RWPE2 (cell line): ENCODE results near the gene DPEP3.

Source experiments
- ATAC-seq: fragments of 200-7000 bp; cut with Tn5 transposase; 3 replicates; pipeline ENCODE4 v1.9.1; 2021; ENCODE audit warnings: low read depth
- DNase-seq: peaks from one replicate; pipeline ENCODE4 v3.0.0-alpha.2; 2020; ENCODE audit warnings: low spot score
- H3K27ac ChIP-seq: fragments of 450-650 bp; 2 replicates; pipeline ENCODE4 v1.5.1; 2017; ENCODE audit warnings: mild to moderate bottlenecking; ENCODE audit not compliant: poor library complexity, severe bottlenecking
- H3K27me3 ChIP-seq: fragments of 250-450 bp; sonication (Bioruptor Pico); 2 replicates; pipeline ENCODE4 v1.5.1; 2021; ENCODE audit warnings: mild to moderate bottlenecking, moderate library complexity; ENCODE audit not compliant: insufficient read depth, poor library complexity, severe bottlenecking
- H3K36me3 ChIP-seq: fragments of 250-450 bp; sonication (Bioruptor Pico); 2 replicates; pipeline ENCODE4 v1.5.1; 2020; ENCODE audit warnings: low read depth, mild to moderate bottlenecking, moderate library complexity
- H3K4me1 ChIP-seq: fragments of 250-450 bp; sonication (Bioruptor Pico); 2 replicates; pipeline ENCODE4 v1.5.1; 2021; ENCODE audit warnings: mild to moderate bottlenecking, moderate library complexity; ENCODE audit not compliant: insufficient read depth, poor library complexity, severe bottlenecking
- H3K4me3 ChIP-seq: fragments of 250-450 bp; sonication (Bioruptor Pico); 2 replicates; pipeline ENCODE4 v1.5.1; 2021; ENCODE audit warnings: mild to moderate bottlenecking, moderate library complexity; ENCODE audit not compliant: severe bottlenecking
- H3K9me3 ChIP-seq: fragments of 250-450 bp; sonication (Bioruptor Pico); 2 replicates; pipeline ENCODE4 v1.5.1; 2021; ENCODE audit warnings: mild to moderate bottlenecking, moderate library complexity; ENCODE audit not compliant: severe bottlenecking
- TF ChIP-seq, protein P1 (sequence below): fragments of 450-650 bp; IDR thresholded peaks from one replicate; pipeline ENCODE4 v1.5.1; 2017; ENCODE audit warnings: mild to moderate bottlenecking, moderate library complexity; ENCODE audit not compliant: poor library complexity, severe bottlenecking

DPEP3 gene

DNA sequence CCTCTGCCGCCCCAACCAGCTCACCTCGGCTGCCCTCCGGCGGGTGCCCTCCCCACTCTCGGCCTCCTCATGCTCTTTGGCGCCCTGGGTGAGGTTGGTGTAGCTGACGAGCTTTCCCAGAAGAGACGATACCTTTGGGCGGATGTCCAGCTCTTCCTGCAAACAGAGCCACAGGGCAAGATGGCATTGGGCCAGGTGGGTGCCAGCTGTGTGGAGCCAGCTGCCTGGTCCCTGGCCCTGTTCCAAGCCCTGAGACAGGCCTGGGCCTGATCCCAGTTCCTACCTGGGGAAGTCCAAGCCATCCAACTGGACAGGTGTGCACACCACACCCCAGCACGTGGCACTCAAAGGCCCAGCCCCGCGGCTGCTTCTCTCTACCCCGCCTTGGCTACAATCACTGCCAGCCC lies 18.7 kb downstream of the DPEP3 start:
- no peaks in the 10 kb centered on the region for H3K27me3 ChIP-seq
- H3K4me1 ChIP-seq = peaks cover 31% of the 10 kb centered on the region
- TF ChIP-seq, protein P1, sequence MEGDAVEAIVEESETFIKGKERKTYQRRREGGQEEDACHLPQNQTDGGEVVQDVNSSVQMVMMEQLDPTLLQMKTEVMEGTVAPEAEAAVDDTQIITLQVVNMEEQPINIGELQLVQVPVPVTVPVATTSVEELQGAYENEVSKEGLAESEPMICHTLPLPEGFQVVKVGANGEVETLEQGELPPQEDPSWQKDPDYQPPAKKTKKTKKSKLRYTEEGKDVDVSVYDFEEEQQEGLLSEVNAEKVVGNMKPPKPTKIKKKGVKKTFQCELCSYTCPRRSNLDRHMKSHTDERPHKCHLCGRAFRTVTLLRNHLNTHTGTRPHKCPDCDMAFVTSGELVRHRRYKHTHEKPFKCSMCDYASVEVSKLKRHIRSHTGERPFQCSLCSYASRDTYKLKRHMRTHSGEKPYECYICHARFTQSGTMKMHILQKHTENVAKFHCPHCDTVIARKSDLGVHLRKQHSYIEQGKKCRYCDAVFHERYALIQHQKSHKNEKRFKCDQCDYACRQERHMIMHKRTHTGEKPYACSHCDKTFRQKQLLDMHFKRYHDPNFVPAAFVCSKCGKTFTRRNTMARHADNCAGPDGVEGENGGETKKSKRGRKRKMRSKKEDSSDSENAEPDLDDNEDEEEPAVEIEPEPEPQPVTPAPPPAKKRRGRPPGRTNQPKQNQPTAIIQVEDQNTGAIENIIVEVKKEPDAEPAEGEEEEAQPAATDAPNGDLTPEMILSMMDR = no peak
- DNase-seq (peak; percentile 100), ATAC-seq (peak; percentile 91)
- no peaks in the 10 kb centered on the region for H3K9me3 ChIP-seq
- peaks cover 75% of the 10 kb centered on the region for H3K36me3 ChIP-seq
- H3K4me3 ChIP-seq = no peak overlapping the region
- peak overlapping the region; percentile 32 for H3K27ac ChIP-seq

DNA sequence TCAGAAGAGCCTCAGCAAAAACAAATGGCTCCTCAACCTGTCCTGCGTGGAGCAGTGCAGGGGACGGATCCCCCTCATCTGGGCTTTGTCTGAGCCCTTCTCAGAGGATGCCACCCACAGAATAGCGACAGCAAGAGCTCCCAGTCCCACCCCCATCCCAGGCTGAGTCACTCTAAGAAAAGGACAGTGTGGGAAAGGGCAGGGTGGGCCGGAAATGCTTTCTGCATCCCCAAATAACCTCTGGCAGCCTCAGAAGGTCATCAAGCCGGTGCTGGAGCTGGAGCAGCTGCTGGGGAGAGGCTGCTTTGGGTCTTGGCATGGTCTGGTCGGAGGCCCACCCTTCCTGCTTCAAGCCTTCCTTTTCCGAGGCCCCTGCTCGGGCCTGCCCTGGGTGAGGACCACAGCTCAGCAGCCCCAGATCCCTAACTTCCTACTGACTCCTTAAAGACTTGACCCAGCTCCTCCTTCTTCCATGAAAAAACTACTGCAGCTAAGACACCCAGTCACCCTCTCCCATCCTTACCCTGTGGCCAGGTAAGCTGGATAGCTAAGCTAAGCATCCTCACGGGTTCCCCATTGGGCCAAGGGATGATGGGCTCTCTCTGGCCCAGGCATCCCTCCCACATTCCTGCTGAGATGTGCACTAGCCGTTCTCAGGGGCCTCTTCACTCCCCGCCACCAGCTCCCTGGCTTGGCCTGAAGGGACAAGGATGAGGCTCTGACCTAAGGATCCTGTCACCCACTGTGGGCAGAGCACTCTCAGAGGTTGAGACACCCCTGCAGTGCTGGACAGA lies 20.6 kb downstream of the DPEP3 start:
- TF ChIP-seq, protein P1 = no peak
- peaks cover 87% of the 10 kb centered on the region for H3K36me3 ChIP-seq
- ATAC-seq (no peak), DNase-seq (no peak)
- H3K27me3 ChIP-seq = no peaks in the 10 kb centered on the region
- H3K27ac ChIP-seq = peak overlapping the region; percentile 5
- H3K4me1 ChIP-seq = peaks cover 24% of the 10 kb centered on the region
- H3K9me3 ChIP-seq = no peaks in the 10 kb centered on the region
- no peak overlapping the region for H3K4me3 ChIP-seq

DNA sequence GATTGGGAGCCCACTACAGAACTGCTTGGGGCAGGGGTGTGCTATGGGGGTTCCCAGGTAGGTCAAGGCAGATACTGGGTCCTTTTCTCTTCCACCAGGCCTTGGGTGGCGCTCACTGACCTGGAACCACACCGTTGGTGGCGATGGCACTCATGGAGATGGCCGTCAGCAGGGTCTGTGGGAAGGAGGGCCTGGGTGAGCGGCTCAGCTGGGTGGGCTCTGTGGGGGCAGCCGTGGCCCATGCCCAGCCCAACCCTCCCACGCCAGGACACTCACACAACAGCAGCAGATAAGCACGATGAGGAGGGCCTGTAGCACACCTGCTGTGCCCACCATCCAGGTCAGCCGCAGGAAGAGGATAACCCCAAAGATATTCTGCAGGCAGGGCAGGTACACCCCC lies 22.7 kb downstream of the DPEP3 start:
- DNase-seq = no peak
- Histone ChIP-seq H3K27ac (no peak overlapping the region), H3K36me3 (peaks cover 95% of the 10 kb centered on the region), H3K4me1 (peaks cover 24% of the 10 kb centered on the region), H3K4me3 (no peak overlapping the region), H3K27me3 (no peaks in the 10 kb centered on the region), H3K9me3 (no peaks in the 10 kb centered on the region)
- ATAC-seq = no peak
- TF ChIP-seq, protein P1 = no peak

DNA sequence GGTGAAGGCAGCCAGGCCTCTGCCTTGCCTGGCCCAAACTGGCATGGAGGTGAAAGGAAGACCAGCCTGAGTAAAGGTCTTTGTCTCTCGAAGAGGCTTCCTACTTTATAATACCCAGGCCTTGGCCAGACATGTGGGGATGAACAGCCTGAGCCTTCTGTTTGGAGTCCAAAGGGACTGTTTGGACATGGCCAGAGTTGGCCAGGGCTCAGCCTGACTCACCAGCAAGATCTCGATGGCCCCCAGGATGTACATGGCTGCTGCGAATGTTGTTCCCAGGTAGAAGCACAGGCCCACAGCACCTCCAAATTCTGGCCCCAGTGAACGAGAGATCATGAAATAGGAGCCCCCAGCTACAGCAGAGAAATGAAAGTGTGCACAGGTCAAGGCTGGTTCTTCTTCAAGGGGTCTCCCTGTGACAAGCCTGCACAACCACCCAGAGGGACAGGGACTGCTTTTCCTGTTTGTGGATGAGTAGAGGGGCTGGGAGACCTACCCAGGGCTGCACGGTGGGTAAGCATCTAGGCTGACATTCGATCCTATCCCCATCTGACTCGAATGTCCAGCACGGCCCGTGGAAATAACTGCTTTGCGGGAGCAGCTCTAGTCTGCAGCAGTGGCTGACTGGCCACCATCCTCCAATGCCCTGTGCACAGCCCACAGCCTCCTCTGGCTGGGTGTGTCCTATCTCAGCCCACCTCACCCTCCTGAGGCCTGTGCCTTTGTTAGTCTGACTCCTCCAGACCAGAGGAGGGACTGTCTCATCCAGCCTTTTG lies 25.7 kb downstream of the DPEP3 start:
- no peak for ATAC-seq
- H3K4me3 ChIP-seq = no peak overlapping the region
- peaks cover 98% of the 10 kb centered on the region for H3K36me3 ChIP-seq
- H3K27ac ChIP-seq = no peak overlapping the region
- DNase-seq = peak; percentile 53
- TF ChIP-seq, protein P1 = no peak
- H3K9me3 ChIP-seq = no peaks in the 10 kb centered on the region
- no peaks in the 10 kb centered on the region for H3K4me1 ChIP-seq
- H3K27me3 ChIP-seq = no peaks in the 10 kb centered on the region
